ENCODE measurements around the gene DTX4. TPM values are rescaled to one million over a fixed set of nuclear protein-coding genes. Genes with fewer than 3 reads are reported as not detected.

The DTX4 gene
- polyA plus RNA-seq, 1 of the 3 experiments (the other 2 are of a cell fraction), result 0.05 TPM

GRCh38 chr11:59196777-59197176 is 24.8 kb downstream of the DTX4 start:
- Histone ChIP-seq H3K36me3 (replicated peaks in 1 of 2; ENCODE audit: control insufficient read depth in 1 of 2, insufficient read depth in 2 of 2, low read length in 1 of 2) (no peaks in the 10 kb centered on the region), H3K4me1 (ENCODE audit: control insufficient read depth in 1 of 2, insufficient read depth in 2 of 2, low read depth in 1 of 2, low read length in 1 of 2) (peaks cover 0 to 6% of the 10 kb centered on the region in 2 experiments; a peak in 1 of 4 replicates), H4K20me1 (ENCODE audit: insufficient read depth) (no peaks in the 10 kb centered on the region), H3F3A (replicated peaks; ENCODE audit: insufficient read depth) (no peaks in the 10 kb centered on the region), H3K9ac (no peak overlapping the region), H3K9me2 (no peaks in the 10 kb centered on the region), H3K9me3 (no peaks in the 10 kb centered on the region), H3K27ac (ENCODE audit: low read depth in 2 of 2, low read length in 1 of 2) (no peak overlapping the region), H3K79me2 (ENCODE audit: insufficient read depth) (no peaks in the 10 kb centered on the region), H2AFZ (ENCODE audit: low read depth) (no peak overlapping the region), H3K27me3 (ENCODE audit: insufficient read depth) (0 out of 2 replicates have a peak, but pooled peaks cover 9% of the 10 kb centered on the region), H3K4me3 (ENCODE audit: low read depth in 2 of 2, low read length in 1 of 2) (no peak overlapping the region), H3K4me2 (no peak overlapping the region)
- DNase-seq, result no peak
- ChIA-PET POLR2A (no interaction called here), CTCF (no interaction called here)
- WGBS (ENCODE audit: low lambda C conversion rate), result 51% methylated on average over 2 of the region's 2 CpGs
- no peak for TF ChIP-seq RFX5 (IDR thresholded peaks at IDR 0.05; ENCODE audit: low read length)
- TF ChIP-seq TCF12 (IDR thresholded peaks at IDR 0.05), result no peak
- no peak for TF ChIP-seq YY1 (IDR thresholded peaks at IDR 0.05; ENCODE audit: low read depth)
- TF ChIP-seq EP300 (IDR thresholded peaks at IDR 0.05; ENCODE audit: borderline replicate concordance in 1 of 2, low read depth in 1 of 2, low read length in 1 of 2), result no peak
- TF ChIP-seq TAF1 (IDR thresholded peaks at IDR 0.05; ENCODE audit: borderline replicate concordance, low read depth, low read length), result no peak
- no peak for TF ChIP-seq RCOR1 (IDR thresholded peaks at IDR 0.05; ENCODE audit: low read length)
- TF ChIP-seq CTCF (IDR thresholded peaks at IDR 0.05), result no peak

- H3K9me3 ChIP-seq, result no peaks in the 10 kb centered on the region
- H3K4me2 ChIP-seq, result no peak overlapping the region
- H4K20me1 ChIP-seq (ENCODE audit: insufficient read depth), result no peaks in the 10 kb centered on the region
- H3K27ac ChIP-seq (ENCODE audit: low read depth in 2 of 2, low read length in 1 of 2), result no peak overlapping the region
- 19% methylated on average over 6 of the region's 9 CpGs for WGBS (ENCODE audit: low lambda C conversion rate)
- H3K9ac ChIP-seq, result no peak overlapping the region
- CTCF ChIA-PET, result interaction anchor here (0.9 to 2.7 kb wide), 5 partner anchors 9 to 62 kb away, joined by 4 to 17 read pairs (median 5); partner anchors contain the start of gene DTX4
- no peak for TF ChIP-seq MAX (IDR thresholded peaks at IDR 0.05; ENCODE audit: low read depth)
- TF ChIP-seq IRF3 (IDR thresholded peaks at IDR 0.05; ENCODE audit: low read depth, low read length), result no peak
- no peak for TF ChIP-seq SMC3 (IDR thresholded peaks at IDR 0.05; ENCODE audit: low read depth, low read length)
- no peak for TF ChIP-seq RAD21 (IDR thresholded peaks at IDR 0.05; ENCODE audit: low read length)
- no peak for TF ChIP-seq MEF2A (IDR thresholded peaks at IDR 0.05; ENCODE audit: borderline replicate concordance, low read depth)
- no peak for TF ChIP-seq ZBTB33 (IDR thresholded peaks at IDR 0.05; ENCODE audit: borderline replicate concordance, low read depth)
- TF ChIP-seq TCF12 (IDR thresholded peaks at IDR 0.05), result no peak
- no peak for TF ChIP-seq POLR2AphosphoS5 (IDR thresholded peaks at IDR 0.05; ENCODE audit: low read depth, low read length)
- no peak for TF ChIP-seq EZH2phosphoT487 (IDR thresholded peaks at IDR 0.05; ENCODE audit: borderline replicate concordance, low read depth)
- no peak for TF ChIP-seq RXRA (IDR thresholded peaks at IDR 0.05; ENCODE audit: borderline replicate concordance, low read depth)
- no peak for TF ChIP-seq TEAD4 (IDR thresholded peaks at IDR 0.05; ENCODE audit: borderline replicate concordance, insufficient read depth)
- no peak for DNase-seq
- 0 out of 2 replicates have a peak, but pooled peaks cover 9% of the 10 kb centered on the region for H3K27me3 ChIP-seq (ENCODE audit: insufficient read depth)
- H2AFZ ChIP-seq (ENCODE audit: low read depth), result no peak overlapping the region
- no peak overlapping the region for H3K4me3 ChIP-seq (ENCODE audit: low read depth in 2 of 2, low read length in 1 of 2)
- peaks cover 0 to 6% of the 10 kb centered on the region in 2 experiments; a peak in 1 of 4 replicates for H3K4me1 ChIP-seq (ENCODE audit: control insufficient read depth in 1 of 2, insufficient read depth in 2 of 2, low read depth in 1 of 2, low read length in 1 of 2)
- H3F3A ChIP-seq (replicated peaks; ENCODE audit: insufficient read depth), result no peaks in the 10 kb centered on the region
- no peaks in the 10 kb centered on the region for H3K9me2 ChIP-seq
- POLR2A ChIA-PET, result no interaction called here
- no peaks in the 10 kb centered on the region for H3K36me3 ChIP-seq (replicated peaks in 1 of 2; ENCODE audit: control insufficient read depth in 1 of 2, insufficient read depth in 2 of 2, low read length in 1 of 2)
- H3K79me2 ChIP-seq (ENCODE audit: insufficient read depth), result no peaks in the 10 kb centered on the region
Observed at GRCh38 chr11:59197991-59198390, 26.1 kb downstream of the DTX4 start.
